SU-DHL-6 (cell line): ENCODE results near the gene PPP2R3C.

Experiments
- H2AFZ ChIP-seq: fragments of 200-600 bp; sonication (generic); 2 replicates; pipeline ENCODE4 v1.6.1; 2014; ENCODE audit warnings: low read depth, mild to moderate bottlenecking, moderate library complexity, mixed read lengths, antibody characterized with exemption, low read length; ENCODE audit not compliant: severe bottlenecking
- H3F3A ChIP-seq: fragments of 200-600 bp; shearing (Covaris generic); 2 replicates; pipeline ENCODE4 v1.6.0; 2016; ENCODE audit warnings: antibody characterized with exemption, mild to moderate bottlenecking; ENCODE audit not compliant: insufficient read depth
- H3K27ac ChIP-seq: fragments of 200-600 bp; sonication (generic); 2 replicates; pipeline ENCODE4 v1.5.1; 2016; ENCODE audit warnings: low read depth, mild to moderate bottlenecking, low read length, moderate library complexity, mixed read lengths
- H3K27me3 ChIP-seq: fragments of 200-600 bp; sonication (generic), shearing (Covaris generic); 2 replicates; pipeline ENCODE4 v1.6.0; 2014; ENCODE audit warnings: mild to moderate bottlenecking, low read length
- H3K36me3 ChIP-seq: fragments of 200-600 bp; sonication (generic); 2 replicates; pipeline ENCODE4 v1.6.1; 2014; ENCODE audit warnings: mild to moderate bottlenecking, low read length, mixed read lengths
- H3K4me2 ChIP-seq: fragments of 300-600, 200-600 bp; shearing (Covaris generic), sonication (generic); 2 replicates; pipeline ENCODE4 v1.6.0; 2014; ENCODE audit warnings: low read length, low read depth, mild to moderate bottlenecking; ENCODE audit not compliant: poor library complexity, severe bottlenecking
- H3K4me3 ChIP-seq: fragments of 200-600 bp; sonication (generic); 2 replicates; pipeline ENCODE4 v1.5.1; 2014; ENCODE audit warnings: antibody characterized with exemption, low read length, mild to moderate bottlenecking, mixed read lengths; ENCODE audit not compliant: insufficient read depth, poor library complexity, severe bottlenecking
- H3K79me2 ChIP-seq: fragments of 200-600 bp; sonication (generic); 2 replicates; pipeline ENCODE4 v1.6.1; 2014; ENCODE audit warnings: mild to moderate bottlenecking, low read length, moderate library complexity; ENCODE audit not compliant: insufficient read depth
- H3K9ac ChIP-seq: fragments of 200-600 bp; sonication (generic); 2 replicates; pipeline ENCODE4 v1.7.0; 2014; ENCODE audit warnings: mild to moderate bottlenecking, low read length
- H3K9me2 ChIP-seq: fragments of 200-600 bp; sonication (generic); replicated peaks from 2 replicates; pipeline ENCODE4 v1.6.1; 2014; ENCODE audit warnings: low read length; ENCODE audit not compliant: insufficient read depth
- H3K9me3 ChIP-seq: fragments of 200-600 bp; sonication (generic); 2 replicates; pipeline ENCODE4 v1.6.1; 2014; ENCODE audit warnings: low read length, mixed read lengths; ENCODE audit not compliant: insufficient read depth
- H4K20me1 ChIP-seq: fragments of 200-600 bp; sonication (generic); 2 replicates; pipeline ENCODE4 v1.6.1; 2014; ENCODE audit warnings: low read depth, mild to moderate bottlenecking, antibody characterized with exemption, low read length, moderate library complexity, mixed read lengths
- CTCF ChIP-seq: fragments of 200-600 bp; sonication (generic); IDR thresholded peaks from one replicate; pipeline ENCODE4 v1.5.1; 2017; ENCODE audit warnings: antibody characterized with exemption, mild to moderate bottlenecking, low read length, moderate library complexity; ENCODE audit not compliant: insufficient read depth, poor library complexity, severe bottlenecking
- EZH2phosphoT487 ChIP-seq: fragments of 200-600 bp; sonication (generic), shearing (Covaris generic); conservative IDR thresholded peaks from 2 replicates; pipeline ENCODE4 v1.6.1; 2018; ENCODE audit warnings: mild to moderate bottlenecking, antibody characterized with exemption, low read length, moderate library complexity, mixed read lengths

The PPP2R3C gene

GRCh38 chr14:35083530-35084150 is 38.1 kb downstream of the PPP2R3C start:
- TF ChIP-seq CTCF, result no peak
- TF ChIP-seq EZH2phosphoT487, result no peak
- Histone ChIP-seq H2AFZ (no peak overlapping the region), H3K9me3 (no peaks in the 10 kb centered on the region), H3K9me2 (no peaks in the 10 kb centered on the region), H3K27me3 (no peaks in the 10 kb centered on the region), H3K79me2 (no peaks in the 10 kb centered on the region), H3K36me3 (peaks cover 21% of the 10 kb centered on the region), H3K9ac (no peak overlapping the region), H4K20me1 (no peaks in the 10 kb centered on the region), H3K27ac (no peak overlapping the region), H3K4me3 (no peak overlapping the region), H3F3A (peaks cover 11% of the 10 kb centered on the region; the same call in 1 of the 2 replicates), H3K4me2 (no peak overlapping the region)

- Histone ChIP-seq H3K36me3 (peaks cover 12% of the 10 kb centered on the region; the same call in 1 of the 2 replicates), H3K9me2 (no peaks in the 10 kb centered on the region), H3K9ac (no peak overlapping the region), H3K4me3 (no peak overlapping the region), H2AFZ (no peak overlapping the region), H3K79me2 (no peaks in the 10 kb centered on the region), H3K27ac (no peak overlapping the region), H3K27me3 (no peaks in the 10 kb centered on the region), H3K4me2 (no peak overlapping the region), H3F3A (peaks cover 8% of the 10 kb centered on the region; the same call in 1 of the 2 replicates), H4K20me1 (no peaks in the 10 kb centered on the region), H3K9me3 (no peaks in the 10 kb centered on the region)
- no peak for TF ChIP-seq EZH2phosphoT487
- TF ChIP-seq CTCF, result no peak
Observed at GRCh38 chr14:35079742-35080141, 42.0 kb downstream of the PPP2R3C start.

- Histone ChIP-seq H3K27me3 (no peaks in the 10 kb centered on the region), H3K4me2 (no peak overlapping the region), H3K79me2 (no peaks in the 10 kb centered on the region), H3F3A (peaks cover 8% of the 10 kb centered on the region; the same call in 1 of the 2 replicates), H4K20me1 (no peaks in the 10 kb centered on the region), H2AFZ (no peak overlapping the region), H3K9me3 (no peaks in the 10 kb centered on the region), H3K9me2 (no peaks in the 10 kb centered on the region), H3K4me3 (no peak overlapping the region), H3K36me3 (peaks cover 8% of the 10 kb centered on the region; the same call in 1 of the 2 replicates), H3K9ac (no peak overlapping the region), H3K27ac (no peak overlapping the region)
- TF ChIP-seq EZH2phosphoT487 (no peak), CTCF (no peak)
Observed at GRCh38 chr14:35078082-35078481, 43.7 kb downstream of the PPP2R3C start.
